ENCODE results near the gene DRG2.

DNA sequence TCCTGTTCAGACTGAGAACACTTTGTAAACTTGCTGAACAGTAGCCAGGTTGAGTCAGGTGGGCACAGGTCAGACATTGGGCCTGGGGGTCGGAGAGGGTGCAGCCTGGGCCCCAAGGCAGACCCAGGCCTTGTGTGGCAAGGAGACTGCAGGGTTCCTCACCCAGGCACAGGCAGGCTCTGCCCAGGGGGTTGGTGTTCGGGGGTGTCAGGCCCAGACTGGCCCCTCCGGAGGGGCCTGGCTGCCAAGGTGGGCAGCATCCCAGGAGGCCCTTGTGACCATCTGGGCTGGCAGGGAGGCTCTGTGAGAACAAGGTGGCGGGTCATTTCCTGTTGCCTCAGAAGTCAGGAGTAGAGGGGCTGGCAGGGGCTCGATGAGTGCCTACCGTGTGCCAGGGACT, 20.2 kb downstream of the DRG2 start:
- TF ChIP-seq, protein P1, sequence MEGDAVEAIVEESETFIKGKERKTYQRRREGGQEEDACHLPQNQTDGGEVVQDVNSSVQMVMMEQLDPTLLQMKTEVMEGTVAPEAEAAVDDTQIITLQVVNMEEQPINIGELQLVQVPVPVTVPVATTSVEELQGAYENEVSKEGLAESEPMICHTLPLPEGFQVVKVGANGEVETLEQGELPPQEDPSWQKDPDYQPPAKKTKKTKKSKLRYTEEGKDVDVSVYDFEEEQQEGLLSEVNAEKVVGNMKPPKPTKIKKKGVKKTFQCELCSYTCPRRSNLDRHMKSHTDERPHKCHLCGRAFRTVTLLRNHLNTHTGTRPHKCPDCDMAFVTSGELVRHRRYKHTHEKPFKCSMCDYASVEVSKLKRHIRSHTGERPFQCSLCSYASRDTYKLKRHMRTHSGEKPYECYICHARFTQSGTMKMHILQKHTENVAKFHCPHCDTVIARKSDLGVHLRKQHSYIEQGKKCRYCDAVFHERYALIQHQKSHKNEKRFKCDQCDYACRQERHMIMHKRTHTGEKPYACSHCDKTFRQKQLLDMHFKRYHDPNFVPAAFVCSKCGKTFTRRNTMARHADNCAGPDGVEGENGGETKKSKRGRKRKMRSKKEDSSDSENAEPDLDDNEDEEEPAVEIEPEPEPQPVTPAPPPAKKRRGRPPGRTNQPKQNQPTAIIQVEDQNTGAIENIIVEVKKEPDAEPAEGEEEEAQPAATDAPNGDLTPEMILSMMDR (IDR thresholded peaks at IDR 0.05), result no peak
- no peak for TF ChIP-seq ZFX (IDR thresholded peaks at IDR 0.05; ENCODE audit: borderline replicate concordance)

Data from 22Rv1 (cell line).